Epithelial cell of proximal tubule (primary cell): ENCODE data around the gene MAN2A1. TPM values are rescaled to one million over a fixed set of nuclear protein-coding genes. Genes with fewer than 3 reads are reported as not detected.

Source experiments
- DNase-seq: peaks from one replicate; pipeline ENCODE4 v3.0.0-alpha.2; 2011; ENCODE audit warnings: low read depth
- H3K4me3 ChIP-seq: 2 replicates; pipeline ENCODE4 v1.5.1; 2011; ENCODE audit warnings: low read depth, mild to moderate bottlenecking, low read length
- total RNA-seq: library from RNA; depleted of rRNA; stranded (reverse); fragments of >200 nt; gene quantifications from 2 replicates; pipeline ENCODE4 v1.2.3, GENCODE V29; 2015
- TF ChIP-seq, protein P1 (sequence below): conservative IDR thresholded peaks from 2 replicates; pipeline ENCODE4 v1.5.1; 2012; ENCODE audit warnings: low read depth, mild to moderate bottlenecking, low read length

The MAN2A1 gene
- total RNA-seq, 1 donor from 2014 or later, result 51.2 TPM

DNA sequence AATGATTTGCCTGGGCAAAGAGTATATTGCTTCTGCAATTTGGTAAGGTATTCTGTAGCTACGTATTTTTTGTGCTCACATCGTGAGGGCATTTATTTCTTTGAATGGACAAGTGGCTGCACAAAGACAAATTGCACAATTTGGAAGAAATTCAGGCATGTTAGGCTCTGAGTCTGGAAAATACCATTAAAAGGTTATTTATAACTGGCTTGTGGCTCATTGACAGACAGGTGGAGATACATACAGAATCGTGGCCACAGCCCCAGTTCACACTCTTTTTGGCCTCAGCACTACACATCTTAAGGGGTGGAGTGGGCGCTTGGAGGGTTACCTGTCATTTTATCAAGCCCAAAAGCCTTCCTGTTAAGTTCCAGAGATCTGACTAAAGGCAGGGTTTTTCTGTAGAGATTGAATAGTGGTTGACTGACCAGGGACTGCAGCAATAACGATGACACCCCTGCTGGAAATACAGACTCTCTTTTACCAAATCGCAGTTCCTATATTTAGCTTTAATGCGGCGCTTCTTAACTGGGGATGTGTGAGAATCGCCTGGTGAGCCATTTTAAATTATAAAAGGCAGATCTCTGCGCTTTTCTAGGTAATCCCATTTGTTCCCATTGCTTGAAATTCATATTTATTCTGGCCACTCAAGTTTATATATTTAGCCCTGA, 14.7 kb downstream of the MAN2A1 start:
- TF ChIP-seq, protein P1, sequence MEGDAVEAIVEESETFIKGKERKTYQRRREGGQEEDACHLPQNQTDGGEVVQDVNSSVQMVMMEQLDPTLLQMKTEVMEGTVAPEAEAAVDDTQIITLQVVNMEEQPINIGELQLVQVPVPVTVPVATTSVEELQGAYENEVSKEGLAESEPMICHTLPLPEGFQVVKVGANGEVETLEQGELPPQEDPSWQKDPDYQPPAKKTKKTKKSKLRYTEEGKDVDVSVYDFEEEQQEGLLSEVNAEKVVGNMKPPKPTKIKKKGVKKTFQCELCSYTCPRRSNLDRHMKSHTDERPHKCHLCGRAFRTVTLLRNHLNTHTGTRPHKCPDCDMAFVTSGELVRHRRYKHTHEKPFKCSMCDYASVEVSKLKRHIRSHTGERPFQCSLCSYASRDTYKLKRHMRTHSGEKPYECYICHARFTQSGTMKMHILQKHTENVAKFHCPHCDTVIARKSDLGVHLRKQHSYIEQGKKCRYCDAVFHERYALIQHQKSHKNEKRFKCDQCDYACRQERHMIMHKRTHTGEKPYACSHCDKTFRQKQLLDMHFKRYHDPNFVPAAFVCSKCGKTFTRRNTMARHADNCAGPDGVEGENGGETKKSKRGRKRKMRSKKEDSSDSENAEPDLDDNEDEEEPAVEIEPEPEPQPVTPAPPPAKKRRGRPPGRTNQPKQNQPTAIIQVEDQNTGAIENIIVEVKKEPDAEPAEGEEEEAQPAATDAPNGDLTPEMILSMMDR, result no peak
- H3K4me3 ChIP-seq, result no peak overlapping the region
- no peak for DNase-seq

DNA sequence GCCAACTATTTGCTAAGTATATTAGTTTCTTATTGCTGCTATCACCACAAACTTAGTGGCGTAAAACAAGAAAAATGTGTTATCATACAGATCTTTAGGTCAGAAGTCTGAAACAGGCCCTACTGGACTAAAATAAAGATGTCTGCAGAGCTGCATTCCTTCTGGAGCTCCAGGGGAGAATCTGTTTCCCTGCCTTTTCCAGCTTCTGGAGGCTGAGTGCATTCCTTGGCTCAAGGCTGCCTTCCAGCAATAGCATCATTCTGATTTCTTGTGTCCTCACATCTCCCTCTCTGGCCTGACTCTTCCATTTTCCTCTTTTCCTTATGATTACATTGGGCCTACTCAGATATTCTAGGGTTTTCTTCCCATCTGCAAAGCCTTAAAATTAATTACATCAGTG, 15.9 kb downstream of the MAN2A1 start:
- no peak overlapping the region for H3K4me3 ChIP-seq
- DNase-seq, result no peak
- TF ChIP-seq, protein P1, result no peak

DNA sequence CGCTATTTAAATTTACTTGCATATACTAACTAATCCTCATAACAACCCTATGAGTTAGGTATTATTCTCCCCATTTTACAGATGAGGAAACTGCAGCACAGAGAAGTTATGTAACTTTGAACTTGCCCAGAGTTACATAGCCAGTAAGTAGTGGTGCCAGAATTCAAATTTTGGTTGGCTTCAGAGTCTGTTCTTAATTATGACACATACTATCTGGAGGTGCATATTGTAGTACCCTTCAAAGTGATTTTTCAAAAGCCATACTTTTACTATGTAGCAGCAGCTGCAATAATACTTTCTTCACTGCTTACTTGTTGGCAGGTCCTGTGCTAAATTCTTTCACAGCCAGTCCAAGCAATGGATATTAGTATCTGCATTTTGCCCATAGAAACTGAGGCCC, 16.4 kb downstream of the MAN2A1 start:
- no peak overlapping the region for H3K4me3 ChIP-seq
- TF ChIP-seq, protein P1, result no peak
- no peak for DNase-seq

DNA sequence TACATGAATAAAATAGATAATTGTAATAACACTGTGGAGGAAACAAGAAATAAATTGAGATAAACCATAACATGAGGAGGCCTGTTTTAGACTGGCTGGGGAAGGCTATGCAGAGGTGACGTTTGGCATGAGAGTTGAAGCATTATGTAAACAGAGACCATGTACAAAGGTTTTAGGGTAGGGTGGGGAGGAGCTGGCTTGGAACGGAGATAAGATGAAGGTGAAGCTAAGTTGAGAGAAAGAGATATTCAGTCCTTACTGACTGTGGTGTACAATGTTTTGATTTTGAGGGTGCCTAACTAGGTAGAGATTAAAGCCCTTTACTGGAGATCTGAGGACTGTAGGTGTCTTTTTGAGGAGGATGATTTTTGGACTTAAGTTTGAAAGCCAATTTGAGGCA, 17.8 kb downstream of the MAN2A1 start:
- no peak overlapping the region for H3K4me3 ChIP-seq
- TF ChIP-seq, protein P1, result no peak
- no peak for DNase-seq

DNA sequence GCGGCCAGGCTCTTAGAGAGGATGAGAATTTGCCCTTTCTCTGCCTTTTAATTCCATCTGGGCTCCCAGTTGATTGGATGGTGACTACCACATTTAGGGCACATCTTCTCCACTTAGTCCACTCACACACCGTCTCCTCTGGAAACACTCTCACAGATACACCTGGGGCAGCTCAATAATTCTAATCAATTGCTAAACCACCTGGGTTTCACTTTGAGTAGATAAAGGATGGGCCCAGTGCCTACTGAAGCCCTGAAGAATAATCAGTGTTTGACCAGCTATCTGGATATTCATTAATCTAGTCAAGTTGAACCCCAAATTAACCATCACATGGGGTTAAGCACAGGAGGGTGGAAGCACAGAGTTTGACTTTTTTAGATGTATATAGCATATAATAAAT, 19.1 kb downstream of the MAN2A1 start:
- no peak overlapping the region for H3K4me3 ChIP-seq
- TF ChIP-seq, protein P1, result no peak

DNA sequence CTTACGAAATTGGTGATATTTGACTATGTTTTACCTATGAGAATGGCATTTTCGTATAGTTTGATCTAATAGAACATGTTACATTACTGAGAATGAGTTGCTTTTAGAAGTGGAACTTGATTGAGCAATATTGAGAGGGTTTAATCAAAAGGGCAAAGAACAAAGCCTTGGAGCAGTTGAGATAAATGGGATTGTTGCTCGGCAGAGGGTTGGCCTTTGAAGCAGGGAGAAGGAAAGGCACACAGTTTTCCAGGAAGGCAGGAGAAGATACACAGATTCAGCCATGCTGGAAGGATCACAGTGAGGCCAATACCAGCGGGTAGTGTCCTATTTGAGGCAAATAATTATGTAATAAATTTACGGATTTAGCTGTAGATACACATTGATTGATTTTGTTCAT, 19.5 kb downstream of the MAN2A1 start:
- TF ChIP-seq, protein P1, result no peak
- no peak for DNase-seq
- no peak overlapping the region for H3K4me3 ChIP-seq

More for the DNA sequence above, 19.1 kb downstream of the MAN2A1 start:
- DNase-seq, result no peak

DNA sequence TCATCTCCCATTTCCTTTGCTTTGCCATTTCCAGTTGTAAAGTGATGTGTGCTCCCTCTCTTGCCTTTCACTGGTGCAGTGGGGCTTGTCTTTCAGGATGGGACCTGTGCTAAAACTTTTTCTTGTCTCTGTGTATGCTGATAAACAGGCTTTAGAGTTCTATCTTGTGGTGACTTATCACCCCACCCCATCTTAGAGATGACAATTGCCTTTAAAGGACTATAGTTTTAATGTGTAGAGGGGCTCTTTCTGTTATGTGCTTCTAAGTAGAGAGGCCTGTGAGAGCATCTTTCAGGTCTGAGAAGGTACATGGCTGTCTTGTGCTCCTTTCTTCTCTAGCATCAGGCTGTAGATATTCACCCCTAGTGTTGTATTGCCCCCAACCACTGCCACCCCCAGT, 21.9 kb downstream of the MAN2A1 start:
- H3K4me3 ChIP-seq, result no peak overlapping the region
- TF ChIP-seq, protein P1, result no peak
- DNase-seq, result no peak
